ENCODE measurements around the gene CNTN1.

GRCh38 chr12:40717576-40717975 is 25.3 kb downstream of the CNTN1 start:
- TF ChIP-seq YY1 (IDR thresholded peaks at IDR 0.05; ENCODE audit: insufficient read depth, insufficient read length) (no peak), SUZ12 (IDR thresholded peaks at IDR 0.05; ENCODE audit: extremely low read depth, insufficient read depth, insufficient read length) (no peak)

Measured in NT2/D1 (cell line).